ENCODE results near the gene DENND1A.
"Not testable (repeated sequence)": the region's sequence is repeated elsewhere in the genome, so short reads cannot be mapped to it uniquely, and the experiment has no call there.

Gene DENND1A

GRCh38 chr9:123922431-123922830 is 7.5 kb downstream of the DENND1A start:
- DNase-seq (ENCODE audit: low read depth) = no peak

GRCh38 chr9:123914517-123915196 is 15.3 kb downstream of the DENND1A start:
- no peak for DNase-seq (ENCODE audit: low read depth)

- no peak for DNase-seq (ENCODE audit: low read depth)
These were observed 17.6 kb downstream of the DENND1A start for GRCh38 chr9:123912167-123912897.

DNA sequence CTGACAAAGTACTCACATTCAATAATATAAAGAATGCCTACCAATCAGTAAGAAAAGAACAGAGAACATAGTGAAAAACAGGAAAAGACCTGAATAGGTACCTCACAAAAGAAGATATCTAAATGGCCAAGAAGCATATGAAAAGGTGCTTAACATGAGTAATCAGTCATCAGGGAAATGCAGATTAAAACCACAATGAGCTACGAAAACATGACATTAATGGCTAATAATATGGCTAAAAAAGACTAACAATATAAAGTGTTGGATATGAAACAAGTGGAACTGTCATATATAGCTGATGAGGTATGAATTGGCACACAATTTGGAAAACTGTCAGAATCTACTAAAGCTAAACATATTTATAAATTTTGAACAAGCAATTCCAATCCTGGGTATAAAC is 18.9 kb downstream of the DENND1A start:
- DNase-seq (ENCODE audit: low read depth) = no peak

DNA sequence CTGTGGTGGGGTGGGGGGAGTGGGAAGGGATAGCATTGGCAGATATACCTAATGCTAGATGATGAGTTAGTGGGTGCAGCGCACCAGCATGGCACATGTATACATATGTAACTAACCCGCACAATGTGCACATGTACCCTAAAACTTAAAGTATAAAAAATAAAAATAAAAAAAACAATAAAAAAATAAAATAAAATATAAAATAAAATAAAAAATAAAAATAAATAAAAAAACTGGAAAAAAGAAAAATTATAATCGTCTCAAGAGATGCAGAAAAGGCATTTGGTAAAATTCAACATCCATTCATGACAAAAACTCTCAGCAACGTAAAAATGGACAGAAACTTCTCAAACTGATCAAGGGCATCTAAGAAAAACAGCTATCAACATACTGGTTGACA is 20.7 kb downstream of the DENND1A start:
- not testable (repeated sequence) for DNase-seq (ENCODE audit: low read depth)

DNA sequence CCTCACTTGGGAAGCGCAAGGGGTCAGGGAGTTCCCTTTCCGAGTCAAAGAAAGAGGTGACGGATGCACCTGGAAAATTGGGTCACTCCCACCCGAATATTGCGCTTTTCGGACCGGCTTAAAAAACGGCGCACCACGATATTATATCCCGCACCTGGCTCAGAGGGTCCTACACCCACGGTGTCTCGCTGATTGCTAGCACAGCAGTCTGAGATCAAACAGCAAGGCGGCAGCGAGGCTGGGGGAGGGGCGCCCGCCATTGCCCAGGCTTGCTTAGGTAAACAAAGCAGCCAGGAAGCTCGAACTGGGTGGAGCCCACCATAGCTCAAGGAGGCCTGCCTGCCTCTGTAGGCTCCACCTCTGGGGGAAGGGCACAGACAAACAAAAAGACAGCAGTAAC is 26.4 kb downstream of the DENND1A start:
- not testable (repeated sequence) for DNase-seq (ENCODE audit: low read depth)

GRCh38 chr9:123894822-123895221 is 35.1 kb downstream of the DENND1A start:
- DNase-seq (ENCODE audit: low read depth) = no peak

- DNase-seq (ENCODE audit: low read depth) = no peak
These were observed 36.0 kb downstream of the DENND1A start for GRCh38 chr9:123893831-123894460.

DNA sequence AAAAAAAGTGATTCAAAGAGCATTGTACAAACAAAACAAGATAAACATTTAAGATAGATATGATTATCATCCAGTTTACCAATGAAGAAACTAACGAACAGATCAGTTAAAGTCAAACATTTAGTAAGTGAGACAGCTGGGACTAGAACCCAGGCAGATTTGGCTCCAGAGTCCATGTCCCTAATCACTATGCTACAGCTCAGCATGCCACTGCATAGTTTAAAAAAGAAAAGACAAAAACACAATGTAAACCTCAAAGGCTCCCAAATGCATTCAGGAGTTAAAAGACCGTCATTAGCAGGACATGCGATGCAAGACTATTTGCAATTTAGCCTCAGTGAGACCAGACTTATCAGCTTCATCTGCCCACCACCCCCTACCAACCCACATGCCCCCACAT is 36.8 kb downstream of the DENND1A start:
- no peak for DNase-seq (ENCODE audit: low read depth)

GRCh38 chr9:123887837-123888236 is 42.1 kb downstream of the DENND1A start:
- DNase-seq (ENCODE audit: low read depth) = no peak

DNA sequence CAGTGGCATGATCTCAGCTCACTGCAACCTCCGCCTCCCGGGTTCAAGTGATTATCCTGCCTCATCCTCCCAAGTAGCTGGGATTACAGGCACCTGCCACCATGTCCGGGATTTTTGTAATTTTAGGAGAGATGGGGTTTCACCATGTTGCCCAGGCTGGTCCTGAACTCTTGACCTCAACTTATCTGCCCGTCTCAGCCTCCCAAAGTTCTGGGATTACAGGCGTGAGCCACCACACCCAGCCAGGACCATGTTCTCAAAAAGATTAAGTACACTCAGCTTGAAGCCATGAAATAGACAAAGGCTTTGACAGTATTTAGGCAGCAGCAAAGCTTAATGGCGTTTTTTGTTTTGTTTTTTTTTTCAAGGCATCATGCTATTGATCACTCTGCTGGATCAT is 44.1 kb downstream of the DENND1A start:
- not testable (repeated sequence) for DNase-seq (ENCODE audit: low read depth)

DNA sequence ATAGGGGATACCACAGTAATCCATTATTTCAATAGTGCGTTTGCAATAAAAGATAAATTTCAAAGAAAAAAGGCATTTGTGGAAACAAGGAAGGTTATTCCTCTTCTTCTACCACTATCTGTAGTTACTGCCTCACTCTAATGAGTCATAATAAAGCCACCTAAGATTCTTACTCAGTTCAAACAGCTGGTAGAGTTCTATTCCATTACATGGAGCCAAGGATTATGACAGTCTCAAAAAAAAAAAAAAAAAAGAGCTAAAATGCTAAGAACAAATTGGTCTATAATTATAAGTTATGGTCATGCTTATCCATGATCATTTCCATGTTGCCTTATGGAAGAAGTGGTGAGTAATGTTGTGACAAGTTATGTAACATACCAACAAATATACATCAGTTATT is 46.3 kb downstream of the DENND1A start:
- DNase-seq (ENCODE audit: low read depth) = no peak

GRCh38 chr9:123881604-123882003 is 48.3 kb downstream of the DENND1A start:
- DNase-seq (ENCODE audit: low read depth) = no peak

DNA sequence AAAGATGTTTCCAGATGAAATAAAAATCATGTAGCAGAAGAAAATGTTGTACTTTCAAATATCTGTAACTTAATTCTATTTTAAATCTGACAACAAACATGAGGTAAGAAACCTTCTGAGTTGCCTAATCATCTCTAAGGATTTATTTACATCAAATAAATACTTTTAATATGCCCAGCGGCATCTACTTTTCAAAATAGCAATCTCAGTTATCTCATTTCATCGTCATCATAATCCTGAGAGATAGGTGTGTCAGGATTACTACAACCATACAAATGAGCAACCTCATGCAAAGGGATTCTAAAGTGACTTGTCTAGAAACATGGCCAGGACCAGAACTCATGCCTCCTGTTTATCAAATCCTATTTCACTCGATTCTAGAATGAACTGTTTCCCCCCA is 49.5 kb downstream of the DENND1A start:
- no peak for DNase-seq (ENCODE audit: low read depth)

GRCh38 chr9:123876750-123877149 is 53.2 kb downstream of the DENND1A start:
- DNase-seq (ENCODE audit: low read depth) = no peak

DNA sequence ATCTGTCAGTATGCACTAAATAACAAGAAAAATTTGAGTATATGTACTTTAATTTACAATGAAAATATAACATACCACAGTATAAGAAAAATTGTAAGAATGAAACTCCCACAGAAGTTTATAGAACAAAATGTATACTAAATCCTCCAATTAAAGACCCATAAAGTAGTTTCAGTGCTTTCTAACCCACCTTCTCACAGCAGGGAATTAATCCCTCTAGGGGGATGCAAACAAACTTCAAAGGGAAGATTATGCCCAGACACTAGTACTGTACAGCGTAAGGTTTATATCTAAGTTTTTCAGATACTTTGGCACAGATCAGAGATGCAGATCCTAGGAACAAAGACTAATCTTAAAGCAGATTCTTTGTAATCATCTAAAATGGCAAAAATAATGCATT is 57.2 kb downstream of the DENND1A start:
- no peak for DNase-seq (ENCODE audit: low read depth)

DNA sequence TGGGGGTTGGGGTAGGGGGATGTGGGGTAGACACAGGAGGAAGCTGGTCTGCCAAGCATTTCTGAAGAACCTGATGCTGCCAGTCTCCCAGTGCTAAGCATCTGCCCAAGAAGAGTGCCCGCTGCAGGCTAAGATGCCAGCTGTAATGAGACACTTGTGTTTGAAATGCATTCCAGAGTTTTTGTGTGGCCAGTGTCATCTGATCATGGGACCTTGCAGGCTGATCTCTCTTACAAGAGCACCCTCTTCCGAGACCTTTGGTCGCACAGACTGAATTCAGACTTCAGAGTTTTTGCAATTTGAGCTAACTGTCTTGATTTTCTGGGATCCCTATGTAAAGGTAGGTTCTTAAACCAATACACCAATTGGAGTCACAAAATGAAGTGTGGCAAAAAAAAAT is 58.1 kb downstream of the DENND1A start:
- no peak for DNase-seq (ENCODE audit: low read depth)

GRCh38 chr9:123868002-123868401 is 61.9 kb downstream of the DENND1A start:
- no peak for DNase-seq (ENCODE audit: low read depth)

DNA sequence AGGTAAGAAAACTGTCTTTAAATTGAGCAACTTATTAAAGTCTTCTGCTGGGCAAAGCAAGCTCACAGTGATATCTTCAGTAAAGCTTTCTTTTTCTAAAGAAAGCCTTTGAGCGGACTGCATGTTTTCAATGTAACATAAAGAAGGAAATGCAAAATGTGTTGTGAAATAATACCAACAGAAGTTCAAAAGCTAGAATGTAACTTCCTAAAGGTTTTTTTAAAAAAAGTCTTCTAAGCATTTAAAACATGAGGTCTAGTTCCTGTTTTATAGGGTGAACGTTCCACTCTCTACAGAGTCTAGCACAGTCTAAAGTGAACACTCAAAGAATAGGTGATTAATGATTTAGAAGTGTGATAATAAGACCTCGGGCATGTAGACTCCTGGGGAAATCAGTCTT is 62.9 kb downstream of the DENND1A start:
- DNase-seq (ENCODE audit: low read depth) = no peak

DNA sequence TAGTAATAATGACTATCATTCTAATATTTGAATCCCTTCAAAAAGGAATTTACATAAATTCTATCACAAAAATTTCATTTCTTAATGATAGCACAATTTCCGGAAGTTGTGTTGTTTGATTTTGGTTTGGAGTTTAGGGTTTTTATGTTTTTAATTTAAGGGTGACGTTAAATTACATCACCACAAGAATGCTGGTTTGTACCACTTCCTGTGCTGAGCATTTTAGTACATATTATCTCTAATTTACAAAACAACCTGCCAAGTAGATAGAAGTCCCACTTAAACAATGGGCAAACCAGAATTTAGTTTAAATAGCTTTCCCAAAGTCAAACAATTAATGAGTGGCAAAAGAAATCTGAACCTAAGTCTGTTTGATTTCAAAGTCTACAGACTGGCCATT is 63.4 kb downstream of the DENND1A start:
- no peak for DNase-seq (ENCODE audit: low read depth)

DNA sequence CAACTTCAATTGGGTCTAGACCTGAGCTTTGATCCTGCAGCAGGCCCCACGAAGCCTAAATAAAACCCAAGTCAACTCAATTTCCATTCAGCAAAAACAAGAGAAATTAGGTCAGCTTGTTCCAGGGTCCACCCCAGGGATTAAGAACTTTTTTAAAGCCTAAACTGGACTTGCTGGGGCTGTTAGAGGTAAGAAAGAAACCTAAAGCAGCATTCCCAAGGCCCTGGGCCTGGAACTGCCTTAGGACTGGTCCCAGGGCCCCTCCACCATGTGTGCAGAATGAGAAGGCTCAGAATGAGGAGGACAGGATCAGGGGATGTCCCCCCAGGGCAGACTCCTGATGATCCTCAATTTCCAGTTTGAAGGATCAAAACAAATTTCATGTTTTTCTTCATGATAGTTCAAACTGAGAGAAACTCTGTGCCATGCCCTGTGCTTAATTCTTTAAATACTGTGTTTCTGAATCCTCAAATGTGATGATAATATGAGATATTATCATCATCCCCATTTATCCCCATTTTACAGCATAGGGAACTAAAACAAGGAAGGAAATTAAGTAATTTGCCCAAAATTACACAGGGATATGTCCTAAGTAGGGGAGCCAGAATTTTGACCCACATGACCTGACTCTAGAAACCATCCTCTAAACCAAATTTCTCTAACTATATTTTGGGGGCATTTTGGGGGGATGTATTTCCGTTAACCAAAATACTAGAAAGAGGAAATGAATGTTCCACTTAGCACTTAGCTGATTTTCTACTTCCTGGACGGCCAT is 64.5 kb downstream of the DENND1A start:
- no peak for DNase-seq (ENCODE audit: low read depth)

DNA sequence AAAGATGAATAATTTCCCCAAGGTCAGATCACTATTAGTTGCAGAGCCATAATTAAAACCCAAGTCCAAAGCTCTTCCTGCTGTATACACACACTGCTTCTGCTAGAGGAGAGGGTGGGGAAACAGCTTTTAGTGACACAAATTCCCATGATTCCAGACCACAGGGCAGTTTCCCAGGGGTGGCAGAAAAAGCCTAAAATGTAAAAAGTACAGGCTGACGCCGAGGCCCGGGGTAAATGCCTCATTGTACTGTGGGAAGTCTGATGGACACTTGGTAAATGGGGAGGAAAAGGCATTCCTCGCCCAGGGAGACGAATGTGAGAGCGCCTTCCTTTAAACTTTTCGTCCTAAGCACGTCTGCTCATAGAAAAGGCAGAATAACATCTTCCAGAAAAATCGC is 65.7 kb downstream of the DENND1A start:
- no peak for DNase-seq (ENCODE audit: low read depth)
